ENCODE measurements around the gene ATG2A. TPM values are rescaled to one million over a fixed set of nuclear protein-coding genes. Genes with fewer than 3 reads are reported as not detected.

Gene ATG2A
- 10.9 to 23.2 TPM (median 22.0 TPM) in 5 replicates for total RNA-seq (2022; extraction: Qiagen RNA extraction; ENCODE audit: low read depth)

GRCh38 chr11:64916775-64917662 is at the start of gene ATG2A:
Gene ATG2A, minus strand, starts transcription at chr11:64917209. Its CDS starts 74 bp downstream, at chr11:64917135.

GRCh38 chr11:64935359-64936081 is 18.5 kb upstream of the ATG2A start, which contains the start of gene GPHA2:
Gene GPHA2, minus strand, starts transcription at chr11:64935893. Its CDS starts 433 bp downstream, at chr11:64935460.

GRCh38 chr11:64923944-64924909 is 7.2 kb upstream of the ATG2A start, which contains the start of gene PPP2R5B:
Gene PPP2R5B, plus strand, starts transcription at chr11:64924689. Its CDS starts 1,046 bp downstream, at chr11:64925735.

GRCh38 chr11:64878494-64879243 is 38.3 kb downstream of the ATG2A start, which contains the start of gene EHD1:
Gene EHD1, minus strand, starts transcription at chr11:64878621. Its CDS starts 157 bp downstream, at chr11:64878464.

Other genes with a start within 250 kb of the ATG2A start
- gene NRXN2, start 194.0 kb downstream of the ATG2A start, total RNA-seq (2022; extraction: Qiagen RNA extraction; ENCODE audit: low read depth), result 0.11 to 0.87 TPM (median 0.24 TPM) in 5 replicates
- 0.76 to 1.0 TPM (median 0.88 TPM) in 5 replicates for gene RASGRP2, start 173.1 kb downstream of the ATG2A start, total RNA-seq (2022; extraction: Qiagen RNA extraction; ENCODE audit: low read depth)
- 0.36 to 0.73 TPM (median 0.39 TPM) in 5 replicates for gene PYGM, start 157.2 kb downstream of the ATG2A start, total RNA-seq (2022; extraction: Qiagen RNA extraction; ENCODE audit: low read depth)
- gene SF1, start 138.7 kb downstream of the ATG2A start, total RNA-seq (2022; extraction: Qiagen RNA extraction; ENCODE audit: low read depth), result 158 to 212 TPM (median 184 TPM) in 5 replicates
- 5.2 to 11.6 TPM (median 9.0 TPM) in 5 replicates for gene MAP4K2, start 114.0 kb downstream of the ATG2A start, total RNA-seq (2022; extraction: Qiagen RNA extraction; ENCODE audit: low read depth)
- 22.9 to 46.9 TPM (median 42.3 TPM) in 5 replicates for gene MEN1, start 106.7 kb downstream of the ATG2A start, total RNA-seq (2022; extraction: Qiagen RNA extraction; ENCODE audit: low read depth)
- gene CDC42BPG, start 72.6 kb downstream of the ATG2A start, total RNA-seq (2022; extraction: Qiagen RNA extraction; ENCODE audit: low read depth), result 0.83 to 2.2 TPM (median 1.7 TPM) in 5 replicates
- 93.7 to 127 TPM (median 121 TPM) in 5 replicates for gene EHD1, start 38.6 kb downstream of the ATG2A start, total RNA-seq (2022; extraction: Qiagen RNA extraction; ENCODE audit: low read depth)
- gene PPP2R5B, start 7.5 kb upstream of the ATG2A start, total RNA-seq (2022; extraction: Qiagen RNA extraction; ENCODE audit: low read depth), result 2.7 to 6.1 TPM (median 4.4 TPM) in 5 replicates
- not detected in 5 replicates for gene GPHA2, start 18.7 kb upstream of the ATG2A start, total RNA-seq (2022; extraction: Qiagen RNA extraction; ENCODE audit: low read depth)
- gene MAJIN, start 54.9 kb upstream of the ATG2A start, total RNA-seq (2022; extraction: Qiagen RNA extraction; ENCODE audit: low read depth), result not detected in 5 replicates
- 0.54 to 0.98 TPM (median 0.74 TPM) in 5 replicates for gene BATF2, start 79.8 kb upstream of the ATG2A start, total RNA-seq (2022; extraction: Qiagen RNA extraction; ENCODE audit: low read depth)
- 167 to 190 TPM (median 185 TPM) in 5 replicates for gene ARL2, start 97.0 kb upstream of the ATG2A start, total RNA-seq (2022; extraction: Qiagen RNA extraction; ENCODE audit: low read depth)
- 21.9 to 25.1 TPM (median 22.4 TPM) in 5 replicates for gene SNX15, start 110.2 kb upstream of the ATG2A start, total RNA-seq (2022; extraction: Qiagen RNA extraction; ENCODE audit: low read depth)
- gene SAC3D1, start 124.0 kb upstream of the ATG2A start, total RNA-seq (2022; extraction: Qiagen RNA extraction; ENCODE audit: low read depth), result 27.0 to 62.7 TPM (median 56.1 TPM) in 5 replicates
- not detected in 5 replicates for gene NAALADL1, start 141.3 kb upstream of the ATG2A start, total RNA-seq (2022; extraction: Qiagen RNA extraction; ENCODE audit: low read depth)
- gene CDCA5, start 166.8 kb upstream of the ATG2A start, total RNA-seq (2022; extraction: Qiagen RNA extraction; ENCODE audit: low read depth), result 53.2 to 69.3 TPM (median 67.2 TPM) in 5 replicates
- 29.6 to 35.3 TPM (median 30.6 TPM) in 5 replicates for gene ZFPL1, start 167.0 kb upstream of the ATG2A start, total RNA-seq (2022; extraction: Qiagen RNA extraction; ENCODE audit: low read depth)
- gene VPS51, start 179.0 kb upstream of the ATG2A start, total RNA-seq (2022; extraction: Qiagen RNA extraction; ENCODE audit: low read depth), result 49.7 to 55.7 TPM (median 55.4 TPM) in 5 replicates
- gene TM7SF2, start 194.7 kb upstream of the ATG2A start, total RNA-seq (2022; extraction: Qiagen RNA extraction; ENCODE audit: low read depth), result 3.7 to 10.9 TPM (median 5.7 TPM) in 5 replicates
- gene ZNHIT2, start 200.5 kb upstream of the ATG2A start, total RNA-seq (2022; extraction: Qiagen RNA extraction; ENCODE audit: low read depth), result 11.5 to 24.2 TPM (median 22.7 TPM) in 5 replicates
- 660 to 1,037 TPM (median 959 TPM) in 5 replicates for gene FAU, start 204.9 kb upstream of the ATG2A start, total RNA-seq (2022; extraction: Qiagen RNA extraction; ENCODE audit: low read depth)
- gene MRPL49, start 205.1 kb upstream of the ATG2A start, total RNA-seq (2022; extraction: Qiagen RNA extraction; ENCODE audit: low read depth), result 56.2 to 79.8 TPM (median 71.3 TPM) in 5 replicates
- 24.2 to 45.2 TPM (median 43.1 TPM) in 5 replicates for gene SYVN1, start 217.3 kb upstream of the ATG2A start, total RNA-seq (2022; extraction: Qiagen RNA extraction; ENCODE audit: low read depth)